Measurements from ENCODE around the gene ASB13.
"Not testable (repeated sequence)": the region's sequence is repeated elsewhere in the genome, so short reads cannot be mapped to it uniquely, and the experiment has no call there.

ASB13 gene

DNA sequence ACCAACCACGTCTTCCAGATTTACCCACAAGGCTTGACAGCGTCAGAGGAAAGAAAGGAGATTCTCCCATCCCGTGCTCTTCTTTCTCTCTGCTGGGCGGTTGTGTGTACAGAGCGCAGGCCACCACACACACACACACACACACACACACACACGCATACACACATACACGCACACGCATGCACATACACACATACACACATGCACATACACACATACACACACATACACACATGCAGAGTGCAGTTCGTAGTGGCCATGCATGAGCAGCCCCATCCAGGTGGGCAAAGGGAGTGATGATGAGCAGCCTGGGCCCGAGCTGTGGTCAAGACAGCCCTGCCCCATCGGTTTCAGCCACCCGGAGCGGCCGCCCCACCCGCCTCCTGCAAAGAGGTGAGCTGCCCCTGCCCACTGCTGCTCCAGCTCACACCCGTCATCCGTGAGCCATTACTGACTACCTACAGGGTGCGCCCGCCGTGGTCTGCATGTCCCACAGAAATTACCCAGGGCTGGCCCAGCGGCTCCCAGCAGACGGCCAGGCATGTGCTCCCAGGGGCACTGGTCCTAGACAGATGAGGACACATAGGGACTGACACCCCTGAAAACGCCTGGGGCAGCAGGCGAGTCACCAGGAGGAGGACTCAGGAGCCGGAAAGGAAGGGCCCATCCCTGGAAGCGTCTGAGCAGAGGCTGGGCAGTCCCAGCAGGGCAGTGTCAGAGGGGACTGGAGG, 69.6 kb downstream of the ASB13 start:
- TF ChIP-seq, protein P1, sequence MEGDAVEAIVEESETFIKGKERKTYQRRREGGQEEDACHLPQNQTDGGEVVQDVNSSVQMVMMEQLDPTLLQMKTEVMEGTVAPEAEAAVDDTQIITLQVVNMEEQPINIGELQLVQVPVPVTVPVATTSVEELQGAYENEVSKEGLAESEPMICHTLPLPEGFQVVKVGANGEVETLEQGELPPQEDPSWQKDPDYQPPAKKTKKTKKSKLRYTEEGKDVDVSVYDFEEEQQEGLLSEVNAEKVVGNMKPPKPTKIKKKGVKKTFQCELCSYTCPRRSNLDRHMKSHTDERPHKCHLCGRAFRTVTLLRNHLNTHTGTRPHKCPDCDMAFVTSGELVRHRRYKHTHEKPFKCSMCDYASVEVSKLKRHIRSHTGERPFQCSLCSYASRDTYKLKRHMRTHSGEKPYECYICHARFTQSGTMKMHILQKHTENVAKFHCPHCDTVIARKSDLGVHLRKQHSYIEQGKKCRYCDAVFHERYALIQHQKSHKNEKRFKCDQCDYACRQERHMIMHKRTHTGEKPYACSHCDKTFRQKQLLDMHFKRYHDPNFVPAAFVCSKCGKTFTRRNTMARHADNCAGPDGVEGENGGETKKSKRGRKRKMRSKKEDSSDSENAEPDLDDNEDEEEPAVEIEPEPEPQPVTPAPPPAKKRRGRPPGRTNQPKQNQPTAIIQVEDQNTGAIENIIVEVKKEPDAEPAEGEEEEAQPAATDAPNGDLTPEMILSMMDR (IDR thresholded peaks at IDR 0.05; ENCODE audit: low read depth, low read length): no peak
- no peak overlapping the region for H3K4me3 ChIP-seq (ENCODE audit: low read depth, low read length)

DNA sequence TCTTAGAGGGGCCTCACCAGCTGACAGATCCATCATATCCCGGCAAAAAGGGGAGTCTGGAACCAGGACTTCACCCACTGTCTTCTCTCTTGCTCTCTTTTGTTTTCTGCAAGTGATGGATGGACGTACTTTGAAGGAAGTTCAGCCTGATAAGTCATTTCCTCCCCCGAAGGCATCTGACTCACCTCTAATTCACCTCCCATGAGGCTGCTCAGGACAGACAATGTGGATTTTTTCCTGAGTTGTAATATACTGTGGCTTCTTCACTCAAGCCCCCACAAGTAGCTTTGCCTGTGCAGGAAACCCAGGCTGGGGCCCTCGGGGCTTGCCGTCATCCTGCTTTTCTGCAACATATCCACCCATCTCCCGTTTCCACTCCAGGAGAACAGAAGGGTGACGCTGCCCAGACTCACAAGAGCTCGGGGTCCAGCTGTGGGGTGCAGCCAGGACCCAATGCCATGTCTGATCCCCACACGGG, 70.4 kb downstream of the ASB13 start:
- H3K4me3 ChIP-seq (ENCODE audit: low read depth, low read length): no peak overlapping the region
- TF ChIP-seq, protein P1 (IDR thresholded peaks at IDR 0.05; ENCODE audit: low read depth, low read length): no peak

DNA sequence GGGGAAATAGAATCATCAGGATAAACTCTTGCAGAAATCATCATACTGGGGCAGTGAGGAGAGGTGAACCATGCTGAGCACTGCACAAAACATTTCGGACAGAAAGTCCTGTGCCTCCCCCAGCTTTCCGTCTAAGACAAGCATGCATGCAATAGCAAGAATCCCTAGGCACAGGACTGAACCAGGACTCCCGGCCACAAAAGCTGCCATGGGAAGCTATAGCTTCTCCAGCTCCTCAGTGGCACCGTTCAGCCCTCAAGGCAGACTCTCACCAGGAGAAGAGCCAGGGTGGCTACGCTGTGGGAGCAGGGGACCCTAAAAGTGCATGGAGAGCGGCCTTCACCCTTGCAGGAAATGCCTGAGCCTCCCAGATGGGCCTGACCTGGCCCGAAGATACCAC, 70.8 kb downstream of the ASB13 start:
- no peak overlapping the region for H3K4me3 ChIP-seq (ENCODE audit: low read depth, low read length)
- TF ChIP-seq, protein P1 (IDR thresholded peaks at IDR 0.05; ENCODE audit: low read depth, low read length): no peak

DNA sequence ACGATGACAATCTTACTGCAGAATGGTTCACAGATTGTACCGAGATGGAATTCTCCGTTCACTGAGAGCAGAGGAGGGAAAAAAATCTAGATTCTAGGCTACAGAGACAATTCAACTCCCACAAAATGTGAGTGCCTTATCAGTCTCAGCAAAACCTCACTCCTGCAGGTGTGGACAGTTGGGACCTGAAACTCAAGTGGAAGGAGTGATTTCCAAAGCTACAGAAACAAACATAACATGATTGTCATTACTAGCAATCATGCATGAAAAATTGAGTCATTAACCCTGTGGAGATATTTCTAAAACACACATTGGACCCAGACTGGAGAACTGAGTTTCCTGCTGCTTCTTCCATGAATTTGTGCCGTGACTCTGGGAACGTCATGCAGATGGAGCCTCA, 71.3 kb downstream of the ASB13 start:
- H3K4me3 ChIP-seq (ENCODE audit: low read depth, low read length): no peak overlapping the region
- TF ChIP-seq, protein P1 (IDR thresholded peaks at IDR 0.05; ENCODE audit: low read depth, low read length): no peak

DNA sequence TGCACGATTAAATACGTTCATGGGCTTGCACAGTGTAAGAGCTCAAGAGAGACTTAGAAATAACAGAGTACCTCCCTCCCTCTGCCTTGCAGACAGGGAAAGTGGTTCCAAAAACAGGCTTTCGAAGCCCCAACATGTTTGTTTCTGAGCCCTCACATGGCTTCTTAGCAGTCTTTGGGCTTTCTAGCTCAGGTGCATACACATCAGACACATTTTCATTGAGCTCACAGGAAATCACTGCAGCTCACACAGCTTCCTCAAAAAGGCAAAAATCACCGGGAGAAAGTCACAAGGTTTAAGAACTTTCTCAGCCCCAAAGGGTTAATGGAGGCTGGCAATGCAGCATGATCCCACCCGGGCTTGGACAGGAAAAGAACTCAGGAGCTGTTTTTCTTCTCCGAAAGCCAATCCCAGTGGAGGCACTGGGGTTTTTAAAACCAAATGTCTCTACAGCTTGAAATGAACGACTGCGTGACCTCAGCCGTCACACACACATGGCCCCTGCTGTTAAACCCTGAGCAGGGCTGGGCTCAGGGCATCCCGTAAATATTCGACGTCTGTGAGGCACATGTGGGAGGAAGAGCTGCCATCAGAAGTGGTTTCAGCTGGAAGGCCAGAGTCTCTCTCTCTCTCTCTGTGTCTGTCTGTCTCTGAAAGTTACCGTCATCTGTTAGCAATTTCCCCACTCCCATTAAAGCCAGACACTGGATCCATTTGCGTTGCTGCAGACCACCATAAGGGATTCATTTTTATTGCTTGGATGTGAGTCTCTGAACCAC, 71.9 kb downstream of the ASB13 start:
- TF ChIP-seq, protein P1 (IDR thresholded peaks at IDR 0.05; ENCODE audit: low read depth, low read length): no peak
- no peak overlapping the region for H3K4me3 ChIP-seq (ENCODE audit: low read depth, low read length)

DNA sequence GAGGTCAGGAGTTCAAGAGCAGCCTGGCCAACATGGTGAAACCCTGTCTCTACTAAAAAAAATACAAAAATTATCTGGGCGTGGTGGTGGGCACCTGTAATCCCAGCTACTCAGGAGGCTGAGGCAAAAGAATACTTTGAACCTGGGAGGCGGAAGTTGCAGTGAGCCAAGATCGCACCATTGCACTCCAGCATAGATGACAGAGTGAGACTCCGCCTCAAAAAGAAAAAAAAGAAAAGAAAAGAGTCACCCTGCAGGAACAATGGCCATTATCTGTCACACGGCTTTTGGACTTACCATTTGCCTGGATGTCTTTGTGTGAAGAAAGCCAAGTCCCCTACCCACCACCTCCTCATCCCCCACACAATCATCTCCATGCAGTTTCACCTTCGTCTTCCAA, 73.0 kb downstream of the ASB13 start:
- not testable (repeated sequence) for H3K4me3 ChIP-seq (ENCODE audit: low read depth, low read length)

DNA sequence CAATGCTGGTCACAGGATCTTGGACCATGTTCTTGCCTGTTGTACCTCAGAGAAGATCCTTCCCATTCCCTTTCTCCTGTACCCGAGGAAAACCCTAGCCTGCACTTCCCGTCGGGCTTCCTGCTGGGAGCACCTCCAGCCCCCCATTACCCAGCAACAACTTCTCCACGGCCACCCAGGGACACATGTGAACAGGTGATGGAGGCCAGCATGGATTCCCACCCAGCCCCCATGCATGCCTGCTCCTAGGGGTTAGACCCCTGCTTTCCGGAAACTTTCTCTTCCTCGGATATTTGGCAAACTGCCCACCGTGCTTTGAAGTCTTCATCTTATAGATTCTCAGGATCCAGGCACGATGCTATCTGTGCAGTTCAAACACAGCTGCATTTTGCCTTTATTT, 74.3 kb downstream of the ASB13 start:
- TF ChIP-seq, protein P1 (IDR thresholded peaks at IDR 0.05; ENCODE audit: low read depth, low read length): no peak

More for the DNA sequence above, 74.3 kb downstream of the ASB13 start:
- H3K4me3 ChIP-seq (ENCODE audit: low read depth, low read length): no peak overlapping the region

Measured in WI38 (cell line).